ENCODE data around the gene EIF2B4.

Gene EIF2B4

DNA sequence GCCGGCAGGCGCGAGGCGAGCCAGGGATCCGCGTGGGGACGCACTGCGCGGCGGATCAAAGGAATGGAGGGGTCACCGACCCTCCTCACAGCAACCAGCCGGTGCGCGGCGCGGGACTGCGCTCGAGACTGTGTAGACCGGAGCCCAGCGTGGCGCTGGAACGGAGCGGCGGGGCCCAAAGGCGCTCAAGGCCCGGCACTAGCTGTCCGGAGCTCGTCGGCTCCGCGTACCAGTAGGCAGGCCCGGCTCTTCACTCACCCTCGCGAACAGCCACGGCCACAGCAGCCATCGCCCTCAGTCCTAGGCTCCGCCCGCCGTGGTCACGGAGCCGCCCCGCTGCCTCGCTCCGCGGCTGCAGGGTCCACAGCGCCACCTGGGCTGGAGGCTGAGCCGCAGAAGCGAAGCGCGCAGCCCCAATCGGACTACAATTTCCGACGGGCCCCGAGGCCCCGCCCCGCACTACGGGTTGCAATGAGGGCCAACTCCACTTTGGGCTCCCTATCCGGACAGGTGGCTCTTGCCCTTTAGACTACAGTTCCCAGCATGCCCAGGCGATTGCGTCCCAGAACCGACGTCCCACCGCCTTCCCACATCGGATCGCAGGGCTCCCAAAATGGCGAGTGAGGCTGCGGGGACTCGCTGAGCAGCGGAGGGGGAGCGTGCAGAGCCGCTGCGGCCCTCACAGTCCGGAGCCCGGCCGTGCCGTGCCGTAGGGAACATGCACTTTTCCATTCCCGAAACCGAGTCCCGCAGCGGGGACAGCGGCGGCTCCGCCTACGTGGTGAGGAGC is at the start of gene EIF2B4, which contains the start of gene SNX17:
Gene EIF2B4 (minus strand): TSS at position 313 of the 790 bp plus-strand sequence. CDS start 24 bp downstream, at position 289.
Gene SNX17 (plus strand): TSS at position 591 of the 790 bp plus-strand sequence. CDS start 128 bp downstream, at position 719.
- DNase-seq = peak; percentile 94

- DNase-seq = no peak
Observed at GRCh38 chr2:27416151-27416550, 46.0 kb upstream of the EIF2B4 start.

- DNase-seq = no peak
Observed at GRCh38 chr2:27412419-27413152, 42.4 kb upstream of the EIF2B4 start.

GRCh38 chr2:27409321-27410073 is 39.4 kb upstream of the EIF2B4 start, which contains the start of gene PPM1G:
PPM1G (minus strand) TSS chr2:27409591; CDS start chr2:27409422, 169 bp downstream.
- DNase-seq = peak; percentile 91

- no peak for DNase-seq
Observed at GRCh38 chr2:27408601-27409320, 38.6 kb upstream of the EIF2B4 start.

DNA sequence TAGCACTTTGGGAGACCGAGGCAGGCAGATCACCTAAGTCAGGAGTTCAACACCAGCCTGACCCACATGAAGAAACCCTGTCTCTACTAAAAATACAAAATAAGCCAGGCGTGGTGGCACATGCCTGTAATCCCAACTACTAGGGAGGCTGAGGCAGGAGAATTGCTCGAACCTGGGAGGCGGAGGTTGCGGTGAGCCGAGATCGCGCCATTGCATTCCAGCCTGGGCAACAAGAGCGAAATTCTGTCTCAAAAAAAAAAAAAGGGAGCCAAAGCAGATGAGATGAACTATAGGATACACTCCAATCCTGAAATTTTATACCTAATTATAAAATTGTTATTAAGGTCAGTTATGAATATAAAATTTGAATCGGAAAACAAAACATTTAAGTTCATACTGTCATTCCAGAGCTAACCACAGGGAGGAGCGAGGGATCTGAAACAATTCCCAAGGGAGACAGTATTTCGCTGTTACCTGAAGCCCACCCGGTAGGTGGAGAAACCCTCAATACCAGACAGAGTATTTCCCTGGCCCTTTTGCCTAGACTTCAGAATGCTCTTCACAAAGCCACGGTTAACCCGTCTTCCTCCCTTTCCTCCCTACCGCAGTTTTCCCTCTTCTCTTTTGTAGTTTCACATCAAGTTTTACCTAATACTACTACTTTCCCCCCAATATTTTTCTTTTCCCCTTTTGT is 37.8 kb upstream of the EIF2B4 start:
- peak; percentile 24 for DNase-seq

GRCh38 chr2:27400348-27401135 is 30.4 kb upstream of the EIF2B4 start:
- no peak for DNase-seq

DNA sequence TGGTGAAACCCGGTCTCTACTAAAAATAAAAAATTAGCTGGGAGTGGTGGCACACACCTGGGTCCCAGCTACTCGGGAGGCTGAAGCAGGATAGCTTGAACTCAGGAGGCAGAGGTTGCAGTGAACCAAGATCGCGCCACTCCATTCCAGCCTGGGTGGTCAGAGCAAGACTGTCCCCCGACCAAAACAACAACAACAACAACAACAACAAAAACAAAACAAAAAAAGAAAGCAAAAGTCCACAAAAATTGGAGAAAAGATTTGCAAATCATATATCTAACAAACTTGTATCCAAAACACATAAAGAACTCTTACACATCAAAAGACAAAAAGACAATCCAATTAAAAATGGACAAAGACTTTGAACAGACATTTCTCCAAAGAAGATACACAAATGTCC is 28.8 kb upstream of the EIF2B4 start:
- no peak for DNase-seq

DNA sequence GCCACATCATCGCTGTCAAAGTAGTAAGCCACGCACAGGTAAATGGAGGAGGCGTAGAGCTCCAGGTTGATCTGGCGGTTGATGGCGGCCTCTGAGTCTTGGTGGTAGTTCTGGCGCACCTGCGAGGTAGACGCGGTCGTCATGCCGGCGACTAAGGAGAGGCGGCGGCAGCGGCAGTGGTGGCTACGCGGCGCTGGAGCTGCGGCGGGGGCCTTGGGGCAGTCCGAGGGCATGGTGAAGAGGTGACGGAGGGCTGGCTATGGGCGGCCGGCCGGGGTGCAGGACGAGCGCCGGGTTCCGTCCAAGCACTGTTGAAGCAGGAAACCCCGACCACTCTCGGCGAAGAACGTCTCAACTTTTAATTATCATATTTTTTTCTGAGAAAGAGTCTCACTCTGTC is 23.1 kb upstream of the EIF2B4 start:
- no peak for DNase-seq

DNA sequence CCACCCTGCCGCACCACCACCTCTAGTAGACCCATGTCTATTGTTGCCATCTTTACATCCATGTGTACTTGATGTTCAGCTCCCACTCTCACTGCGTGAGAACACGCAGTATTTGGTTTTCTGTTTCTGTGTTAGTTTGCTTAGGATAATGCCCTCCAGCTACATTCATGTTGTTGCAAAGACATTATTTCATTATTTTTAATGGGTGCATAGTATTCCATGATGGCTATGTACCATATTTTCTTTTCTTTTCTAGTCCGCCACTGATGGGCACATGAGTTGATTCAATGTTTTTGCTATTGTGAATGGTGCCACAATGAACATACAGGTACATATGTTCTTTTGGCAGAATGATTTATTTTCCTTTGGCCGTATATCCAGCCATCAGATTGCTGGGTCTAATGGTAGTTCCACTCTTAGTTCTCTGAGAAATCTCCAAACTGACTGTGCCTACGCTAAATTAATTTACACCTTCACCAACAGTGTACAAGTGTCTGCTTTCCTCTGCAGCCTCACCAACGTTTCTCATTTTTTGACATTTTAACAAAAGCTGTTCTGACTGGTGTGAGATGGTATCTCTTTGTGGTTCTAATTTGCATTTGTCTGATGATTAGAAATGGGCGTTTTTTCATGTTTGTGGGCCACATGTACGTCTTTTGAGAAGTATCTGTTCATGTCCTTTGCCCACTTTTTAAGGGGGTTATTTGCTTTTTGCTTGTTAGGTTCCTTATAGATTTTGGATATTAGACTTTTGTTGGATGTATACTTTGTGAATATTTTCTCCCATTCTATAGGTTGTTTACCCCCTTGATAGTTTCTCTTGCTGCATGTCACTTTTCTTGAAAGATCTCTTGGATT is 20.9 kb upstream of the EIF2B4 start:
- DNase-seq = no peak

GRCh38 chr2:27381577-27382181 is 11.5 kb upstream of the EIF2B4 start:
- no peak for DNase-seq

DNA sequence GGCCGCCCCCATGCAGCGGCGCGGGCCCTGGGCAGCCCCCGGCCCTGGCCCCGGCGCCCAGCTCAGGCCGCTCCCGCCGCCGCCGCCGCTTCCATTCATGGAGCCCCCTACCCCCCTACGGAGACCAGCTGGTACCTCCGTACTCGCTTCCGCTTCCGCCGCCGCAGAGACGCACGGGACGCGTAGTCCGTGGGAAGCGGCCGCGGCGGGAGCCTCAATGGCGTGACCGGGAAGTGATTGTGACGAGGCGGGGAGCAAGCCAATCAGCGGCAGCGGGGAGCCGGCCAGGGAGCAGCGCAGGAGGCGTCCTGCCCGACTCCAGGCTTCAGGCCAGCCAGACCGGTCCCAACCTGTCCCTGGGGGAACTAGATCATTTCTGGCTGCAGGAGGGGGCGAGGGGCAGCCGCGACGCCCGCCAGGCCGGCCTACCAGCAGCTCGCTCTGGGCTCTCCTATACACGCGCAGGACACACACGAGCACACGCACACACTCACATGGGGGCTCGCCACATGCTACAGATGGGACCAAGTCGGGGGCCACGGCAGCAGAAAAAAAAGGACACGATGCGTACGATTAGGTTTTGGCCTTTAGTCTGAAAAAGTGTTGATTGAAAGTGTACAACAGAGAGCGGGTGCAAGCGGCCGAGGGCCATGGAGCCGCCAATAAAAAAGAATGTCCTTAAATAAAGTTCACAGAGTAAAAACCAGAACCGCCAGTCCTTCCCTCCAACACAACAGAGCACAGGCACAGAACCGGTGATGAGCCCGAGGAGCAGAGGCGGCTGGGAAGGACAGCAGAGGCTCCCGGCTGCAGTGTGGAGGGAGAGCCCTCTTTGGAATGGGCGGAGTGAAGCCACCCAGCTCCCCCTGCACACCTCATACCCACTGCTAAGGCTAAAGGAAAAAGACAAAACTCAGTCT is 10.7 kb upstream of the EIF2B4 start, which contains the start of gene ZNF513:
Gene ZNF513 (minus strand): TSS at position 109 of the 920 bp plus-strand sequence. CDS start 208 bp downstream, outside the sequence.
- DNase-seq = peak; percentile 90

DNA sequence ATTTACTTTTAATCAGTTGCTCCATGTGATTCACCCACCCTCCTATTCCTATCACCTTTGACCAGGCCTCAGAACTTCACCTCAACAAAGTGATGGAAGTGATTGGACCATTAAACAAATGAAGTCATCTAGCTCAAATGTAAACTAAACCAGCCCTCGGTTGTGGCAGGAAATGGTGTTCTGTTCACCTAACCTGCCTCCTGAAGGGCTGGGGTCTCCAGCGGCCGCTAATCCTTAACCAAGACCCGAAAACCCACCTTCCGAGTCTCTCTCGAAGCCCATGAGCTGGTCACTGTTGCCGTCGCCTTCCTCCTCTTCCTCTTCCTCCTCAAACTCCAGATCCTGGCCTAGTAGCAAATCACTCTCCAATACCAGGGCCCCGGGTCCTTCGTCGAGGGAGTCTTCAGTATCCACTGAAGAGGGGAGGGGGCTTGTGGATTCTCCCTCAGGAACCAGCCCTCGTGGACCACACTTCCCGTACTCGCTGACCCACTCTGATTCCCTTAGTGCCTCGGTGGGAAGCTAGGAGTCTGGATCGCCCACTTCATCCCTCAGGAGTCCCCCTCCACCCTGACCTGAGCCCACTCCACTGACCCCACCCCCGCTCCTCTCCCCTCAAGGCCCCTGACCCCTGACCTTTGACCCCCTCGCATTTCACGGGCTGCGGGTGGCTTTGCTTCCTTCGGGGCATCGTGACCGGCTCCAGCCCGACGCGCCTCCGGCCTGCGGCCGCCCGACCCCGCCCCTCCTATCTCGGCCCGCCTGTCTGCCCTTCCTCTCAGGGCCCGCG is 9.9 kb upstream of the EIF2B4 start:
- no peak for DNase-seq

GRCh38 chr2:27379383-27379835 is 9.3 kb upstream of the EIF2B4 start:
- DNase-seq = no peak

DNA sequence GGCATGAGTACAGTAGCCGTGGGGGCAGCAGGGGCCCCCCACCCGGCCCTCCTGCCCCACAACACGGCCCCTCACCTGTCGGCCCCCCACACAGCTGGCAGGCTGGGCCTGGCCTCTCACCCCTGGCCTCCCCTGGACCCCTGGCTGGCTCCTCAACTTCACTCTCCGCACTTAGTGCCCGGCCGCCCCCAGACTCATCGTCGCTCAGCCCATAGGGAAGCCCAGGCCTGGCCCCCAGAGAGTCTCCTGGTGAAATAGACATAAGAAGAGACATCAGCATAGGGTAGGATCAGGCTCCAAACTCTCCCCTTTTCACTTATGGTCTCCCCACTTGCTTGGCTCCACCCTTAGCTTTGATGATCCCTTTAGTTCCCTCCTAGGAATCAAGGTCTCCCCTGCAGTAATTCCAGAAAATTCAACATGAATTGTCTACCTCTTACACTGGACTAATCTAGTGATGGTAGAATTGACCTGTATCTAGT is 8.7 kb upstream of the EIF2B4 start:
- DNase-seq = no peak

DNA sequence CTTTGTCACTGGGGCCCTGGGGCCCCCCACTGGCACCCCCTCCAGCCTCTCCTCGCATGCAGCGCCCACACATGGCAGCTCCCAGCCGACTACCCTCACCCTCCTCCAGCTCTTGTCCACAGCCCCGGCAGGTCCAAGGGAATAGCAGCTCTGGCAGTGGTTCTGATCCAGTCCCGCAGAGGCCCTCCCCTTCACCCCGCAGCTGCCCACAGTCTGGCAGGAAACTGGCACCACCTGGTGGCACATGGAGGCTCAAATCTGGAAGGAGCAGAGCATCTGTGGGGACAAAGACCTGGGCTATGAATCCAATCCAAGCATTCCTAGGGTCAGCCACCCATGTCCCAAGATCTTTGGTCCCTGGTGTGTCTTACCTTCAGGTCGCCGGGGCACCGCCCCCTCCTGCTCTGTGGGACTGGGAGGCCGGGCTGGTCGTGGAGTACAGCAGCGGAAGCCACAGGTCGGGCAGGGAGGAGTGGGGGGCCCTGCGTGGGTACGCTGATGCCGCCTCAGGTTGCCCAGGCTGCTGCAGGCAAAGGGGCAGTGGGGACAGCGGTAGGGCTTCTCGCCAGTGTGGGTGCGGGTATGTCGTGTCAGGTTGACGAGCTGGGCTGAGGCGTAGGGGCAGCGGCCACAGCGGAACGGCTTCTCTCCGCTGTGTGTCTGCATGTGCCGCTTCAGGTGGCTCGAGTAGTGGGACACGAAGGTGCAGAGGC is 8.1 kb upstream of the EIF2B4 start:
- DNase-seq = no peak
